Uterus (tissue), 2 donors: ENCODE results near the gene OTOP3.

Experiments
- POLR2A ChIP-seq, 2 donors: fragments of 450-650 bp; IDR thresholded peaks; one replicate each; pipeline ENCODE4 v1.6.1; 2016; ENCODE audit warnings: antibody characterized with exemption in 2 of 2, mild to moderate bottlenecking in 1 of 2, moderate library complexity in 1 of 2
- TF ChIP-seq, protein P1 (sequence below), 4 experiments: fragments of 200-600 bp in 2 of 4; fragments of 450-650 bp in 2 of 4; sonication (generic) in 2 of 4; IDR thresholded peaks; one replicate each; pipeline ENCODE4 v1.5.1; 2016 to 2019; ENCODE audit warnings: antibody characterized with exemption in 4 of 4, mild to moderate bottlenecking in 2 of 4, moderate library complexity in 1 of 4

DNA sequence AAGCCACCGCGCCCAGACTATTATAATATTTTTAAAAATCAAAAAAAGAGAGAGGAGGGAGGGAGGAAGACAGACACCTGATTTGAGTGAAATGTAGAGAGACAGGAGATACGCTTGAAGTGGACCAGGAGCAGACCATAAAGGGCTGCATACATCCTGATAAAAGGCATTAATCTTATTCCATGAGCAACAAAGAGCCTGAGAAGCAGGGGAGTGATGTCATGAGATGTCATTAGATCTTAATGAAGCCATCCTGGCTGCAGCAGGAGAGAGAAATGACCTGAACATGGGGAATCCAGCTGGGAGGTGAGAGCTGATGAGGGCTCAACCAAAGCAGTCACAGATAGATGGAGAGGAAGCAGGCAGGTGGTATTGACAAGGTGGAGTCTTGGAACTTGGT is 42.1 kb downstream of the OTOP3 start:
- TF ChIP-seq, protein P1, sequence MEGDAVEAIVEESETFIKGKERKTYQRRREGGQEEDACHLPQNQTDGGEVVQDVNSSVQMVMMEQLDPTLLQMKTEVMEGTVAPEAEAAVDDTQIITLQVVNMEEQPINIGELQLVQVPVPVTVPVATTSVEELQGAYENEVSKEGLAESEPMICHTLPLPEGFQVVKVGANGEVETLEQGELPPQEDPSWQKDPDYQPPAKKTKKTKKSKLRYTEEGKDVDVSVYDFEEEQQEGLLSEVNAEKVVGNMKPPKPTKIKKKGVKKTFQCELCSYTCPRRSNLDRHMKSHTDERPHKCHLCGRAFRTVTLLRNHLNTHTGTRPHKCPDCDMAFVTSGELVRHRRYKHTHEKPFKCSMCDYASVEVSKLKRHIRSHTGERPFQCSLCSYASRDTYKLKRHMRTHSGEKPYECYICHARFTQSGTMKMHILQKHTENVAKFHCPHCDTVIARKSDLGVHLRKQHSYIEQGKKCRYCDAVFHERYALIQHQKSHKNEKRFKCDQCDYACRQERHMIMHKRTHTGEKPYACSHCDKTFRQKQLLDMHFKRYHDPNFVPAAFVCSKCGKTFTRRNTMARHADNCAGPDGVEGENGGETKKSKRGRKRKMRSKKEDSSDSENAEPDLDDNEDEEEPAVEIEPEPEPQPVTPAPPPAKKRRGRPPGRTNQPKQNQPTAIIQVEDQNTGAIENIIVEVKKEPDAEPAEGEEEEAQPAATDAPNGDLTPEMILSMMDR (IDR thresholded peaks at IDR 0.05), result no peak
- TF ChIP-seq POLR2A (IDR thresholded peaks at IDR 0.05), result no peak
